Measurements from ENCODE around the gene ITGA7.

- no peak for TF ChIP-seq CTCF (IDR thresholded peaks at IDR 0.05)
- TF ChIP-seq POLR2A (IDR thresholded peaks at IDR 0.05): no peak
Measured at GRCh38 chr12:55708695-55709233, 1.1 kb upstream of the ITGA7 start.

All from tibial nerve (tissue), 3 donors.